ENCODE measurements around the gene GARNL3.

GARNL3 gene

GRCh38 chr9:127233989-127234388 is 30.6 kb upstream of the GARNL3 start:
- no peak for DNase-seq

- no peak for DNase-seq
Measured at GRCh38 chr9:127237801-127238200, 26.8 kb upstream of the GARNL3 start.

- no peak for DNase-seq
Measured at GRCh38 chr9:127241354-127241753, 23.2 kb upstream of the GARNL3 start.

- peak; percentile 96 for DNase-seq
Measured at GRCh38 chr9:127244609-127245601, 19.7 kb upstream of the GARNL3 start.

GRCh38 chr9:127245637-127246164 is 18.9 kb upstream of the GARNL3 start:
- DNase-seq, result no peak

- no peak for DNase-seq
Measured at GRCh38 chr9:127248241-127248640, 16.3 kb upstream of the GARNL3 start.

- DNase-seq, result no peak
Measured at GRCh38 chr9:127249877-127250276, 14.7 kb upstream of the GARNL3 start.

- DNase-seq, result no peak
Measured at GRCh38 chr9:127250896-127251391, 13.6 kb upstream of the GARNL3 start.

- DNase-seq, result no peak
Measured at GRCh38 chr9:127252410-127253318, 11.9 kb upstream of the GARNL3 start.

GRCh38 chr9:127253446-127253845 is 11.1 kb upstream of the GARNL3 start:
- no peak for DNase-seq

- DNase-seq, result no peak
Measured at GRCh38 chr9:127255692-127256091, 8.9 kb upstream of the GARNL3 start.

- no peak for DNase-seq
Measured at GRCh38 chr9:127256324-127256723, 8.2 kb upstream of the GARNL3 start.

GRCh38 chr9:127258606-127259471 is 5.7 kb upstream of the GARNL3 start:
- no peak for DNase-seq

GRCh38 chr9:127262602-127263001 is 2.0 kb upstream of the GARNL3 start:
- DNase-seq, result no peak

GRCh38 chr9:127263237-127263636 is 1.3 kb upstream of the GARNL3 start:
- no peak for DNase-seq

GRCh38 chr9:127263664-127264063 is 910 bp upstream of the GARNL3 start:
- DNase-seq, result no peak

GRCh38 chr9:127267793-127268525 is 3.4 kb downstream of the GARNL3 start:
- no peak for DNase-seq

GRCh38 chr9:127269449-127269848 is 4.9 kb downstream of the GARNL3 start:
- no peak for DNase-seq

- DNase-seq, result no peak
Measured at GRCh38 chr9:127273326-127273725, 8.8 kb downstream of the GARNL3 start.

- peak; percentile 52 for DNase-seq
Measured at GRCh38 chr9:127277099-127277498, 12.5 kb downstream of the GARNL3 start.

- no peak for DNase-seq
Measured at GRCh38 chr9:127277770-127278169, 13.2 kb downstream of the GARNL3 start.
